Keratinocyte (primary cell): ENCODE results near the gene DPYSL4. TPM values are rescaled to one million over a fixed set of nuclear protein-coding genes. Genes with fewer than 3 reads are reported as not detected.

Experiments
- DNase-seq: peaks from one replicate; pipeline ENCODE4 v3.0.0-alpha.2; 2011; ENCODE audit warnings: low read depth, missing footprints, low spot score
- FAIRE-seq: peaks from 2 replicates; lab custom pipeline; 2011; peaks lifted over from hg19 to GRCh38; lab: Jason Lieb, UNC
- H2AFZ ChIP-seq: 2 replicates; pipeline ENCODE4 v1.6.0; 2012; ENCODE audit warnings: low read length, control low read depth, inconsistent platforms; ENCODE audit not compliant: control insufficient read depth
- H3K27ac ChIP-seq: 2 replicates; pipeline ENCODE4 v1.5.1; 2011; ENCODE audit warnings: low read length; ENCODE audit not compliant: control insufficient read depth, insufficient read depth
- H3K27me3 ChIP-seq: 3 replicates; pipeline ENCODE4 v1.6.0; 2011; ENCODE audit warnings: low read length; ENCODE audit not compliant: control insufficient read depth, insufficient read depth; ENCODE audit errors: extremely low read depth
- H3K36me3 ChIP-seq, 2 experiments: 2 replicates in 1 of 2; 3 replicates in 1 of 2; pipeline ENCODE4 v1.5.1; 2011; ENCODE audit warnings: low read length in 2 of 2, mild to moderate bottlenecking in 1 of 2; ENCODE audit not compliant: control insufficient read depth in 2 of 2, insufficient read depth in 2 of 2; ENCODE audit errors: extremely low read depth in 1 of 2
- H3K4me1 ChIP-seq: 3 replicates; pipeline ENCODE4 v1.5.1; 2011; ENCODE audit warnings: low read length; ENCODE audit not compliant: control insufficient read depth, insufficient read depth; ENCODE audit errors: extremely low read depth
- H3K4me2 ChIP-seq: 3 replicates; pipeline ENCODE4 v1.6.0; 2011; ENCODE audit warnings: low read depth, low read length; ENCODE audit not compliant: control insufficient read depth, insufficient read depth; ENCODE audit errors: extremely low read depth
- H3K4me3 ChIP-seq, 3 experiments: fragments of 200-600 bp in 1 of 3; sonication (generic) in 1 of 3; 2 replicates in 2 of 3; 3 replicates in 1 of 3; pipeline ENCODE4 v1.5.1; 2011 to 2016; ENCODE audit warnings: low read length in 3 of 3, mild to moderate bottlenecking in 3 of 3, control low read depth in 2 of 3, inconsistent platforms in 1 of 3, low read depth in 1 of 3, mixed read lengths in 1 of 3, mixed run types in 1 of 3, moderate library complexity in 1 of 3; ENCODE audit not compliant: control insufficient read depth in 2 of 3, insufficient read depth in 2 of 3; ENCODE audit errors: extremely low read depth in 1 of 3
- H3K79me2 ChIP-seq: 2 replicates; pipeline ENCODE4 v1.6.0; 2012; ENCODE audit warnings: low read length; ENCODE audit not compliant: control insufficient read depth, insufficient read depth
- H3K9ac ChIP-seq: 3 replicates; pipeline ENCODE4 v1.6.0; 2011; ENCODE audit warnings: low read length; ENCODE audit not compliant: control insufficient read depth, insufficient read depth; ENCODE audit errors: extremely low read depth
- H3K9me1 ChIP-seq: 3 replicates; pipeline ENCODE4 v1.6.0; 2011; ENCODE audit warnings: low read length; ENCODE audit not compliant: control insufficient read depth, insufficient read depth; ENCODE audit errors: extremely low read depth
- H3K9me3 ChIP-seq: 2 replicates; pipeline ENCODE4 v1.5.1; 2012; ENCODE audit warnings: low read depth, low read length; ENCODE audit not compliant: control insufficient read depth
- H4K20me1 ChIP-seq: 3 replicates; pipeline ENCODE4 v1.6.0; 2011; ENCODE audit warnings: low read length; ENCODE audit not compliant: control insufficient read depth, insufficient read depth; ENCODE audit errors: extremely low read depth
- EZH2 ChIP-seq: IDR thresholded peaks from one replicate; pipeline ENCODE4 v1.6.1; 2012; ENCODE audit warnings: inconsistent platforms, mild to moderate bottlenecking, low read length, moderate library complexity
- dilution Hi-C: fragments of 300-500 bp; cut with MboI; formaldehyde crosslinking; loops from one replicate; pipeline ENCODE4 v1.7.0; 2020; ENCODE audit warnings: low sequenced_read_pairs; ENCODE audit not compliant: extremely low pct_ligation_motif_present
- polyA plus RNA-seq, 5 experiments: library from polyadenylated mRNA; depleted of rRNA in 3 of 5; stranded (reverse) in 3 of 5; stranded (forward) in 1 of 5; unstranded in 1 of 5; fragments of >200 nt; gene quantifications; 1 replicate in 1 of 5; 2 replicates in 3 of 5; 3 replicates in 1 of 5; pipeline versions ENCODE4 v1.2.1 to v1.2.3, GENCODE V29; 2011 to 2012; ENCODE audit warnings: missing spikeins in 2 of 5, low read depth in 1 of 5, low replicate concordance in 1 of 5
- TF ChIP-seq, protein P1 (sequence below), 3 experiments: IDR thresholded peaks in 1 of 3; conservative IDR thresholded peaks in 1 of 3; optimal IDR thresholded peaks in 1 of 3; 2 replicates in 2 of 3; 3 replicates in 1 of 3; pipeline versions ENCODE3 to v1.5.1; 2011; ENCODE audit warnings: low read length in 3 of 3, mild to moderate bottlenecking in 3 of 3, moderate library complexity in 2 of 3, control low read depth in 1 of 3, inconsistent platforms in 1 of 3; ENCODE audit not compliant: insufficient read depth in 2 of 3; ENCODE audit errors: extremely low read depth in 1 of 3

DPYSL4 gene
- polyA plus RNA-seq, 1 donor (not counting 4 experiments of a cell fraction or from before 2014, with no cell fraction given) = 7.4 TPM

DNA sequence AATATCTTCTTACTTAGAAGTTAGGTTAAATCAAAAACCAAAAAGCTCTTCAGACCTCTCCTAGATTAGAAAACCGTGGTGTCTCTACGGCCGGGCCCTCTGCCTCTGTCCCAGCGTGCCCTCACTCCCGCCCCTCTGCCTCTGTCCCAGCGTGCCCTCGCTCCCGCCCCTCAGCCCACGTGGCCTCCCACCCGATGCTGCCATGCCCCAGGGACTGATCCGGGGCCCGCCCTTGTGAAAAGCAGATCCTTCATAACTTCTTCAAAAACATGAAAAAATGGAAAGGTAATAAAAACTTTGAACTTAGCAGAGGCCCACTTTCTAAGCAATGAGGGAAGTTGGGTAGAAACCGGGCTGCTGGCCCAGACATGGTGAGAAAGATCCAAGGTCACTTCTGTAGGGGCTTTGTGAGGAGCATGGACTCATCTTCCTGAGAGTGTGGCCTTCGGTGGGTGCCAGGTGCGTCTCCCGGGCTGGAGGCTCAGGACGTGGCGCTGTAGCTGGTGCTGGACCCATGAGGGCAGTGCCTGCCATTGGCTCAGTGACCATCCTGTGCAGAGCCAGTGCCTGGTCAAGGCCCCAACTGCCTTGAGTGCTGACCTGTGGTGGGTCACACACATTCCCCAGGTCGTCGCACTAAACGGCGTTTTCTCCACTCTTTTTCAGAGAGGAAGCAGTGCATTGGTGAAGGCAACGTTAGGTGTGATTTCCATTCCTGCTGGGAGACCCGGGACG lies 4.9 kb upstream of the DPYSL4 start:
- DNase-seq (no peak), FAIRE-seq (no peak)
- Histone ChIP-seq H3K79me2 (no peaks in the 10 kb centered on the region), H4K20me1 (no peaks in the 10 kb centered on the region), H2AFZ (no peak overlapping the region), H3K27ac (no peak overlapping the region), H3K9me1 (no peaks in the 10 kb centered on the region), H3K9ac (no peak overlapping the region), H3K36me3 (no peaks in the 10 kb centered on the region), H3K27me3 (peaks cover 35% of the 10 kb centered on the region), H3K4me2 (no peak overlapping the region), H3K4me3 (no peak overlapping the region), H3K4me1 (no peaks in the 10 kb centered on the region), H3K9me3 (no peaks in the 10 kb centered on the region)
- TF ChIP-seq EZH2 = no peak
- TF ChIP-seq, protein P1, sequence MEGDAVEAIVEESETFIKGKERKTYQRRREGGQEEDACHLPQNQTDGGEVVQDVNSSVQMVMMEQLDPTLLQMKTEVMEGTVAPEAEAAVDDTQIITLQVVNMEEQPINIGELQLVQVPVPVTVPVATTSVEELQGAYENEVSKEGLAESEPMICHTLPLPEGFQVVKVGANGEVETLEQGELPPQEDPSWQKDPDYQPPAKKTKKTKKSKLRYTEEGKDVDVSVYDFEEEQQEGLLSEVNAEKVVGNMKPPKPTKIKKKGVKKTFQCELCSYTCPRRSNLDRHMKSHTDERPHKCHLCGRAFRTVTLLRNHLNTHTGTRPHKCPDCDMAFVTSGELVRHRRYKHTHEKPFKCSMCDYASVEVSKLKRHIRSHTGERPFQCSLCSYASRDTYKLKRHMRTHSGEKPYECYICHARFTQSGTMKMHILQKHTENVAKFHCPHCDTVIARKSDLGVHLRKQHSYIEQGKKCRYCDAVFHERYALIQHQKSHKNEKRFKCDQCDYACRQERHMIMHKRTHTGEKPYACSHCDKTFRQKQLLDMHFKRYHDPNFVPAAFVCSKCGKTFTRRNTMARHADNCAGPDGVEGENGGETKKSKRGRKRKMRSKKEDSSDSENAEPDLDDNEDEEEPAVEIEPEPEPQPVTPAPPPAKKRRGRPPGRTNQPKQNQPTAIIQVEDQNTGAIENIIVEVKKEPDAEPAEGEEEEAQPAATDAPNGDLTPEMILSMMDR (optimal IDR thresholded peaks at IDR 0.05 in 1 of 3, IDR thresholded peaks at IDR 0.05 in 1 of 3, conservative IDR thresholded peaks at IDR 0.05 in 1 of 3; ENCODE audit: extremely low read depth in 1 of 3, insufficient read depth in 2 of 3, low read length in 3 of 3) = no peak
- dilution Hi-C loops = no loop called here

DNA sequence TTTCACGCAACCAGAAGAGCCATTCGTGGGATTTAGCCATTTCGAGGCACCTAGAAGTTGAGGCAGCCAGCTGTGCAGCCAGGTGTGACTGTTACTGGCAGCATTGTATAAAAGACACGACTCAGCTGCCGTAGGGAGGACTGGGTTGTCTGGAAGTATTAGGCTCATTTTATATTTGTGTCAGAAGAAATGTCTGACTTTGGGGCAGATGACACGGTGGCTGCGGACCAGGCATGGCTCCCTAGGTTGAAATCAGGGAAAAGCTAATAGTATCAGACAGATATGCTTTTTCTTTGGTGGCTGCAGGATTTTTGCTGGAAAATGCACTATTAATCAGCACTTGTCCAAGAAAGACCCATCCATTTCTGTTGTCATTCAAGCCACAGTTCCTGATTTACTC lies 4.2 kb upstream of the DPYSL4 start:
- Histone ChIP-seq H3K27me3 (peaks cover 39% of the 10 kb centered on the region), H3K4me2 (no peak overlapping the region), H3K27ac (no peak overlapping the region), H3K9ac (no peak overlapping the region), H4K20me1 (no peaks in the 10 kb centered on the region), H3K36me3 (no peaks in the 10 kb centered on the region), H3K79me2 (no peaks in the 10 kb centered on the region), H2AFZ (no peak overlapping the region), H3K9me3 (no peaks in the 10 kb centered on the region), H3K4me3 (no peak overlapping the region), H3K9me1 (no peaks in the 10 kb centered on the region), H3K4me1 (no peaks in the 10 kb centered on the region)
- dilution Hi-C loops = no loop called here
- no peak for FAIRE-seq
- TF ChIP-seq, protein P1 (optimal IDR thresholded peaks at IDR 0.05 in 1 of 3, IDR thresholded peaks at IDR 0.05 in 1 of 3, conservative IDR thresholded peaks at IDR 0.05 in 1 of 3; ENCODE audit: extremely low read depth in 1 of 3, insufficient read depth in 2 of 3, low read length in 3 of 3) = no peak
- TF ChIP-seq EZH2 = no peak
- DNase-seq = no peak
